Activated gamma-delta T cell (primary cell): ENCODE measurements around the gene TM9SF1.
A peak's percentile ranks its signal among the peaks of the same experiment; 100 is the strongest.

ENCODE experiments used
- DNase-seq: peaks from one replicate; lab custom pipeline; 2025; lab: John Stamatoyannopoulos, UW

The TM9SF1 gene

GRCh38 chr14:24151404-24152080 lies 43.7 kb downstream of the TM9SF1 start:
- no peak for DNase-seq

GRCh38 chr14:24150993-24151392 lies 44.2 kb downstream of the TM9SF1 start:
- DNase-seq: no peak

GRCh38 chr14:24150567-24150966 lies 44.7 kb downstream of the TM9SF1 start:
- DNase-seq: no peak

GRCh38 chr14:24150061-24150460 lies 45.2 kb downstream of the TM9SF1 start:
- no peak for DNase-seq

- no peak for DNase-seq
Observed at GRCh38 chr14:24149302-24149969, 45.8 kb downstream of the TM9SF1 start.

GRCh38 chr14:24147761-24148428 lies 47.3 kb downstream of the TM9SF1 start:
- no peak for DNase-seq

GRCh38 chr14:24146978-24147760 lies 48.1 kb downstream of the TM9SF1 start, which contains the start of gene RNF31:
TSS of gene RNF31 (plus strand) at chr14:24147498. CDS start at chr14:24147699, 201 bp downstream.
- DNase-seq: peak; percentile 67

- peak; percentile 67 for DNase-seq
Observed at GRCh38 chr14:24146453-24146977, 48.7 kb downstream of the TM9SF1 start, which contains the start of gene PSME2. TSS of gene PSME2 (minus strand) at chr14:24146610. CDS start at chr14:24146581, 29 bp downstream.

- no peak for DNase-seq
Observed at GRCh38 chr14:24145690-24146452, 49.4 kb downstream of the TM9SF1 start.

- no peak for DNase-seq
Observed at GRCh38 chr14:24145219-24145618, 50.0 kb downstream of the TM9SF1 start.

GRCh38 chr14:24144451-24144850 lies 50.8 kb downstream of the TM9SF1 start:
- DNase-seq: no peak

GRCh38 chr14:24143511-24143910 lies 51.7 kb downstream of the TM9SF1 start:
- no peak for DNase-seq

GRCh38 chr14:24141097-24141880 lies 54.0 kb downstream of the TM9SF1 start, which contains the start of gene EMC9:
TSS of gene EMC9 (minus strand) at chr14:24141591. CDS start at chr14:24141304, 287 bp downstream.
- DNase-seq: peak; percentile 94

- no peak for DNase-seq
Observed at GRCh38 chr14:24139272-24139934, 55.8 kb downstream of the TM9SF1 start.
